MM.1S (cell line): Measurements from ENCODE around the gene MPP1.
A peak's percentile ranks its signal among the peaks of the same experiment; 100 is the strongest.

ENCODE experiments used
- DNase-seq: peaks from one replicate; pipeline ENCODE4 v3.0.0-alpha.2; 2015
- H2AFZ ChIP-seq: fragments of 300-600 bp; sonication (generic); 2 replicates; pipeline ENCODE4 v1.6.0; 2016; ENCODE audit warnings: antibody characterized with exemption, low read length
- H3F3A ChIP-seq: fragments of 300-600 bp; sonication (generic); 2 replicates; pipeline ENCODE4 v1.6.1; 2016; ENCODE audit warnings: mild to moderate bottlenecking, antibody characterized with exemption, low read length, moderate library complexity, mixed read lengths; ENCODE audit not compliant: insufficient read depth
- H3K27ac ChIP-seq: fragments of 300-600 bp; sonication (generic); 2 replicates; pipeline ENCODE4 v1.5.1; 2016; ENCODE audit warnings: mild to moderate bottlenecking, low read length
- H3K27me3 ChIP-seq: fragments of 300-600 bp; sonication (generic); replicated peaks from 2 replicates; pipeline ENCODE4 v1.6.0; 2016; ENCODE audit warnings: low read length; ENCODE audit not compliant: insufficient read depth
- H3K36me3 ChIP-seq: fragments of 300-600 bp; sonication (generic); replicated peaks from 2 replicates; pipeline ENCODE4 v1.6.1; 2016; ENCODE audit warnings: mild to moderate bottlenecking, low read length, mixed read lengths; ENCODE audit not compliant: insufficient read depth
- H3K4me1 ChIP-seq: fragments of 300-600 bp; sonication (generic); 2 replicates; pipeline ENCODE4 v1.6.1; 2016; ENCODE audit warnings: low read length, mixed read lengths
- H3K4me2 ChIP-seq: fragments of 300-600 bp; sonication (generic); 2 replicates; pipeline ENCODE4 v1.6.0; 2016; ENCODE audit warnings: low read depth, low read length
- H3K4me3 ChIP-seq: fragments of 300-600 bp; sonication (generic); 2 replicates; pipeline ENCODE4 v1.5.1; 2016; ENCODE audit warnings: low read length, mixed read lengths
- H3K79me2 ChIP-seq: fragments of 300-600 bp; sonication (generic); 2 replicates; pipeline ENCODE4 v1.6.1; 2016; ENCODE audit warnings: mixed run types, low read length, mixed read lengths
- H3K9ac ChIP-seq: fragments of 300-600 bp; sonication (generic); 2 replicates; pipeline ENCODE4 v1.6.1; 2016; ENCODE audit warnings: low read length, mixed read lengths
- H3K9me2 ChIP-seq: fragments of 300-600 bp; sonication (generic); replicated peaks from 2 replicates; pipeline ENCODE4 v1.6.1; 2016; ENCODE audit warnings: mild to moderate bottlenecking, low read length, mixed read lengths; ENCODE audit not compliant: insufficient read depth
- H3K9me3 ChIP-seq: fragments of 300-600 bp; sonication (generic); replicated peaks from 2 replicates; pipeline ENCODE4 v1.6.1; 2016; ENCODE audit warnings: mild to moderate bottlenecking, low read length, mixed read lengths; ENCODE audit not compliant: insufficient read depth
- H4K20me1 ChIP-seq: fragments of 300-600 bp; sonication (generic); 2 replicates; pipeline ENCODE4 v1.6.1; 2016; ENCODE audit warnings: mild to moderate bottlenecking, low read length, moderate library complexity, mixed read lengths; ENCODE audit not compliant: insufficient read depth
- CTCF ChIP-seq: fragments of 300-600 bp; sonication (generic); IDR thresholded peaks from 2 replicates; pipeline ENCODE4 v1.5.1; 2016; ENCODE audit warnings: antibody characterized with exemption, low read length, mixed read lengths
- EZH2 ChIP-seq: fragments of 300-600 bp; sonication (generic); optimal IDR thresholded peaks from 2 replicates; pipeline ENCODE3; 2017; ENCODE audit warnings: low read depth, mild to moderate bottlenecking, antibody characterized with exemption, low read length, mixed read lengths
- EZH2phosphoT487 ChIP-seq: fragments of 300-600 bp; sonication (generic); IDR thresholded peaks from 2 replicates; pipeline ENCODE4 v1.6.1; 2018; ENCODE audit warnings: antibody characterized with exemption, low read length

MPP1 gene

DNA sequence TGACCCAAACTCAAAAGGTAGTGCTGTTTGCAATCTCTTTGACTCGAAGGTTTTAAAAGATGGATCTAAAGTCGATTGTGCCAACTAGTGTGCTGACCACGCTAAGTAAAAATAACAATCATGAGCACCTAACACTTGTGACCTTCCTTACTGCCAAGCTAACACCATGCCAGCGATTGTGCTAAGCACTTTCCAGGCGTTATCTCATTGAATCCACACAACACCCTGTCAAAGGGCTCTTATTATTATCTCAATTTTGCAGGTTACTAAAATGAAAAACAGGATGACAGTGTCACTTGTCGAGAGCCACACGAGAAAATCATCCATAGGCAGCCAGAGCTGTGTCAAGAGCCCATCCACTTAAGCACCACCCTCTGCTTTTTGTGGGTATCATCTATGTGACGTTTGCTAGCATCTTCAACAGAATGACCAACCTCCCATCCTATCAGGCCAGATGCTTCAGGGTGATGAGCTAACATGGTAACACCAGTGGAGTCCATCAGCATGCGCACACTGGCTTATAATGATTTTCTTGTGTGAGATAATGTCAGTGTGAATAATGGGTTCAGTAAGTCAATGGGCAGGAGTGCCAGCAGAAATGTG, 53.5 kb downstream of the MPP1 start:
- Histone ChIP-seq H3K4me2 (no peak overlapping the region), H3K27ac (no peak overlapping the region), H4K20me1 (no peaks in the 10 kb centered on the region), H3K27me3 (no peaks in the 10 kb centered on the region; the same call in 1 of the 2 replicates), H3K9me2 (no peaks in the 10 kb centered on the region), H2AFZ (no peak overlapping the region), H3K9ac (no peak overlapping the region), H3K36me3 (no peaks in the 10 kb centered on the region), H3K79me2 (no peaks in the 10 kb centered on the region), H3K4me1 (peaks cover 3% of the 10 kb centered on the region; the same call in 1 of the 2 replicates), H3K9me3 (no peaks in the 10 kb centered on the region), H3K4me3 (no peak overlapping the region), H3F3A (no peaks in the 10 kb centered on the region; the same call in 1 of the 2 replicates)
- TF ChIP-seq CTCF (no peak), EZH2 (no peak), EZH2phosphoT487 (no peak)
- no peak for DNase-seq

GRCh38 chrX:154751203-154751668, 54.0 kb downstream of the MPP1 start:
- H2AFZ ChIP-seq = peak overlapping the region; percentile 48; the same call in 1 of the 2 replicates
- no peak for TF ChIP-seq CTCF
- no peak for TF ChIP-seq EZH2phosphoT487
- no peak for TF ChIP-seq EZH2
- H4K20me1 ChIP-seq = no peaks in the 10 kb centered on the region
- H3K4me3 ChIP-seq = no peak overlapping the region
- H3K27ac ChIP-seq = no peak overlapping the region
- H3K9me3 ChIP-seq = no peaks in the 10 kb centered on the region
- peak; percentile 9 for DNase-seq
- H3K79me2 ChIP-seq = no peaks in the 10 kb centered on the region
- no peaks in the 10 kb centered on the region for H3K36me3 ChIP-seq
- H3K27me3 ChIP-seq = no peaks in the 10 kb centered on the region; the same call in 1 of the 2 replicates
- H3F3A ChIP-seq = no peaks in the 10 kb centered on the region; the same call in 1 of the 2 replicates
- H3K9ac ChIP-seq = no peak overlapping the region
- H3K4me1 ChIP-seq = peaks cover 3% of the 10 kb centered on the region; the same call in 1 of the 2 replicates
- H3K9me2 ChIP-seq = no peaks in the 10 kb centered on the region
- no peak overlapping the region for H3K4me2 ChIP-seq

- H3K27me3 ChIP-seq = no peaks in the 10 kb centered on the region; the same call in 1 of the 2 replicates
- peak within 1 kb of the TSS; percentile 7; the same call in 1 of the 2 replicates for H3K9ac ChIP-seq
- H3K4me2 ChIP-seq = peak within 1 kb of the TSS; percentile 52
- H3K4me1 ChIP-seq = peaks cover 3% of the 10 kb centered on the region; the same call in 1 of the 2 replicates
- TF ChIP-seq EZH2 (no peak), EZH2phosphoT487 (no peak), CTCF (no peak)
- no peaks in the 10 kb centered on the region; the same call in 1 of the 2 replicates for H3F3A ChIP-seq
- no peaks in the 10 kb centered on the region for H3K9me3 ChIP-seq
- H3K9me2 ChIP-seq = no peaks in the 10 kb centered on the region
- H4K20me1 ChIP-seq = no peaks in the 10 kb centered on the region
- peak within 1 kb of the TSS; percentile 62 for H3K4me3 ChIP-seq
- no peaks in the 10 kb centered on the region for H3K79me2 ChIP-seq
- DNase-seq = peak; percentile 63
- H3K36me3 ChIP-seq = no peaks in the 10 kb centered on the region
- peak within 1 kb of the TSS; percentile 28; the same call in 1 of the 2 replicates for H3K27ac ChIP-seq
- H2AFZ ChIP-seq = peak within 1 kb of the TSS; percentile 48
These were observed 54.7 kb downstream of the MPP1 start, which contains the start of gene GAB3 for GRCh38 chrX:154750301-154751202. TSS of gene GAB3 (minus strand) at chrX:154751077. CDS start at chrX:154751025, 52 bp downstream.
